H1 (cell line): ENCODE measurements around the gene CLEC3A. TPM values are rescaled to one million over a fixed set of nuclear protein-coding genes. Genes with fewer than 3 reads are reported as not detected.
A peak's percentile ranks its signal among the peaks of the same experiment; 100 is the strongest.

Experiments
- CTCF ChIA-PET: fragments of 300-600 bp; sonication (Branson Sonifier 250); formaldehyde crosslinking; loops from one replicate; lab custom pipeline; 2021; ENCODE audit not compliant: partially characterized antibody; lab: Charles Lee
- POLR2A ChIA-PET: fragments of 300-600 bp; sonication (Branson Sonifier 250); formaldehyde crosslinking; loops from one replicate; lab custom pipeline; 2021; ENCODE audit warnings: inconsistent platforms; ENCODE audit not compliant: partially characterized antibody; lab: Charles Lee
- DNase-seq, 2 experiments: peaks; one replicate each; pipeline versions ENCODE4 v3.0.0 to v3.0.0-alpha.2; 2010 to 2022; ENCODE audit warnings: low spot score in 2 of 2, low read depth in 1 of 2, mixed read lengths in 1 of 2
- FAIRE-seq: peaks from 2 replicates; lab custom pipeline; 2011; peaks lifted over from hg19 to GRCh38; lab: Jason Lieb, UNC
- H2AFZ ChIP-seq: 2 replicates; pipeline ENCODE4 v1.8.1; 2012; ENCODE audit warnings: low read length, inconsistent platforms
- H2AK5ac ChIP-seq: 2 replicates; pipeline ENCODE4 v1.6.1; 2013; ENCODE audit warnings: low read depth, low read length
- H2BK120ac ChIP-seq: replicated peaks from 2 replicates; pipeline ENCODE3; 2013; ENCODE audit warnings: low read depth, low read length, inconsistent platforms
- H2BK12ac ChIP-seq: 2 replicates; pipeline ENCODE4 v1.6.1; 2013; ENCODE audit warnings: low read depth, low read length
- H2BK15ac ChIP-seq: 2 replicates; pipeline ENCODE4 v1.6.1; 2013; ENCODE audit warnings: low read length
- H2BK20ac ChIP-seq: 2 replicates; pipeline ENCODE4 v1.6.1; 2013; ENCODE audit warnings: low read length
- H2BK5ac ChIP-seq: 2 replicates; pipeline ENCODE4 v1.6.1; 2013; ENCODE audit warnings: low read depth, low read length
- H3K14ac ChIP-seq: 2 replicates; pipeline ENCODE4 v1.6.1; 2013; ENCODE audit warnings: inconsistent platforms; ENCODE audit not compliant: insufficient read length
- H3K18ac ChIP-seq: 2 replicates; pipeline ENCODE4 v1.6.1; 2013; ENCODE audit warnings: low read length; ENCODE audit errors: extremely low read depth
- H3K23ac ChIP-seq: 2 replicates; pipeline ENCODE4 v1.6.1; 2013; ENCODE audit warnings: inconsistent platforms; ENCODE audit not compliant: insufficient read length
- H3K23me2 ChIP-seq: 2 replicates; pipeline ENCODE4 v1.6.1; 2013; ENCODE audit warnings: low read depth, low read length
- H3K27ac ChIP-seq: 2 replicates; pipeline ENCODE4 v1.6.1; 2011; ENCODE audit warnings: low read depth, low read length, inconsistent platforms
- H3K27me3 ChIP-seq, 4 experiments: replicated peaks in 1 of 4; 1 replicate in 1 of 4; 2 replicates in 3 of 4; pipeline versions ENCODE4 v1.6.1 to v1.8.1; 2011 to 2013; ENCODE audit warnings: low read length in 3 of 4, mild to moderate bottlenecking in 3 of 4, inconsistent platforms in 2 of 4, mixed read lengths in 2 of 4, moderate library complexity in 1 of 4; ENCODE audit not compliant: control insufficient read depth in 3 of 4, insufficient read depth in 3 of 4; ENCODE audit errors: extremely low read depth in 1 of 4
- H3K36me3 ChIP-seq, 4 experiments: 2 replicates each; pipeline versions ENCODE4 v1.6.1 to v1.8.1; 2011 to 2013; ENCODE audit warnings: mild to moderate bottlenecking in 4 of 4, low read length in 3 of 4, moderate library complexity in 2 of 4, control low read depth in 1 of 4, inconsistent platforms in 1 of 4; ENCODE audit not compliant: insufficient read depth in 4 of 4, control insufficient read depth in 2 of 4
- H3K4ac ChIP-seq: replicated peaks from 2 replicates; pipeline ENCODE3; 2013; ENCODE audit warnings: low read length, low read depth, mixed read lengths, inconsistent platforms; ENCODE audit not compliant: insufficient read length
- H3K4me1 ChIP-seq, 4 experiments: replicated peaks in 1 of 4; 1 replicate in 1 of 4; 2 replicates in 3 of 4; pipeline versions ENCODE4 v1.6.1 to v1.8.1; 2011 to 2013; ENCODE audit warnings: low read length in 3 of 4, inconsistent platforms in 2 of 4, mixed read lengths in 1 of 4; ENCODE audit not compliant: insufficient read depth in 4 of 4, control insufficient read depth in 3 of 4
- H3K4me2 ChIP-seq, 2 experiments: 2 replicates each; pipeline versions ENCODE4 v1.6.1 to v1.8.1; 2011 to 2013; ENCODE audit warnings: low read depth in 2 of 2, low read length in 2 of 2, control low read depth in 1 of 2, inconsistent platforms in 1 of 2, mild to moderate bottlenecking in 1 of 2; ENCODE audit not compliant: insufficient read depth in 1 of 2
- H3K4me3 ChIP-seq, 4 experiments: fragments of 200-600, 300-600 bp in 1 of 4; sonication (generic), shearing (Covaris generic), sonication (Bioruptor Twin) in 1 of 4; 2 replicates each; pipeline versions ENCODE4 v1.5.1 to v1.8.1; 2011 to 2016; ENCODE audit warnings: low read length in 4 of 4, low read depth in 3 of 4, control low read depth in 2 of 4, inconsistent platforms in 2 of 4, mild to moderate bottlenecking in 2 of 4, mixed read lengths in 1 of 4, moderate library complexity in 1 of 4; ENCODE audit not compliant: insufficient read depth in 2 of 4; ENCODE audit errors: extremely low read depth in 1 of 4
- H3K56ac ChIP-seq: replicated peaks from 2 replicates; pipeline ENCODE3; 2013; ENCODE audit warnings: low read depth, mild to moderate bottlenecking, mixed read lengths, low read length, inconsistent platforms; ENCODE audit not compliant: insufficient read length
- H3K79me1 ChIP-seq: 2 replicates; pipeline ENCODE4 v1.6.1; 2013; ENCODE audit warnings: low read depth, low read length, control low read depth
- H3K79me2 ChIP-seq, 2 experiments: 2 replicates each; pipeline versions ENCODE4 v1.6.1 to v1.8.1; 2012 to 2013; ENCODE audit warnings: low read length in 2 of 2, mild to moderate bottlenecking in 2 of 2, inconsistent platforms in 1 of 2; ENCODE audit not compliant: insufficient read depth in 2 of 2, control insufficient read depth in 1 of 2
- H3K9ac ChIP-seq, 4 experiments: replicated peaks in 1 of 4; 1 replicate in 1 of 4; 2 replicates in 3 of 4; pipeline versions ENCODE4 v1.6.1 to v1.8.1; 2011 to 2013; ENCODE audit warnings: low read depth in 3 of 4, low read length in 3 of 4, control low read depth in 2 of 4, mild to moderate bottlenecking in 2 of 4, moderate library complexity in 2 of 4, inconsistent platforms in 1 of 4; ENCODE audit errors: extremely low read depth in 1 of 4
- H3K9me3 ChIP-seq, 2 experiments: 2 replicates each; pipeline versions ENCODE4 v1.6.1 to v1.8.1; 2012 to 2013; ENCODE audit warnings: mild to moderate bottlenecking in 2 of 2, moderate library complexity in 2 of 2, control low read depth in 1 of 2, inconsistent platforms in 1 of 2, low read depth in 1 of 2, low read length in 1 of 2, mixed read lengths in 1 of 2; ENCODE audit not compliant: insufficient read depth in 2 of 2
- H4K20me1 ChIP-seq, 2 experiments: replicated peaks in 1 of 2; 2 replicates each; pipeline versions ENCODE3 to v1.8.1; 2011 to 2013; ENCODE audit warnings: inconsistent platforms in 2 of 2, low read length in 2 of 2, mild to moderate bottlenecking in 1 of 2; ENCODE audit not compliant: insufficient read depth in 2 of 2, control insufficient read depth in 1 of 2
- H4K5ac ChIP-seq: 2 replicates; pipeline ENCODE4 v1.6.1; 2013; ENCODE audit warnings: low read length, low read depth, mixed read lengths, inconsistent platforms; ENCODE audit not compliant: insufficient read length
- H4K8ac ChIP-seq: 2 replicates; pipeline ENCODE4 v1.8.0; 2013; ENCODE audit warnings: mild to moderate bottlenecking, moderate library complexity, low read length, inconsistent platforms; ENCODE audit not compliant: insufficient read depth; ENCODE audit errors: extremely low read depth
- H4K91ac ChIP-seq: replicated peaks from 2 replicates; pipeline ENCODE3; 2013; ENCODE audit warnings: low read length, mixed read lengths, inconsistent platforms; ENCODE audit not compliant: insufficient read length
- BCL11A ChIP-seq, 2 experiments: IDR thresholded peaks; one replicate each; pipeline ENCODE4 v1.6.1; 2011; ENCODE audit warnings: low read depth in 2 of 2, low read length in 2 of 2, mild to moderate bottlenecking in 2 of 2
- CEBPB ChIP-seq: IDR thresholded peaks from 2 replicates; pipeline ENCODE4 v1.6.1; 2012; ENCODE audit warnings: low read depth, low read length
- CTBP2 ChIP-seq: IDR thresholded peaks from 2 replicates; pipeline ENCODE4 v1.7.0; 2011; ENCODE audit warnings: borderline replicate concordance, mild to moderate bottlenecking, moderate library complexity, mixed read lengths, low read length; ENCODE audit not compliant: insufficient read depth, insufficient read length
- FOSL1 ChIP-seq: IDR thresholded peaks from 2 replicates; pipeline ENCODE4 v1.6.1; 2011; ENCODE audit warnings: mild to moderate bottlenecking, low read depth, low read length, moderate library complexity; ENCODE audit not compliant: insufficient read depth
- GABPA ChIP-seq: IDR thresholded peaks from 2 replicates; pipeline ENCODE4 v1.6.1; 2011; ENCODE audit warnings: mild to moderate bottlenecking, low read length, moderate library complexity, borderline replicate concordance; ENCODE audit not compliant: insufficient read depth
- JUND ChIP-seq: IDR thresholded peaks from 2 replicates; pipeline ENCODE4 v1.6.1; 2011; ENCODE audit warnings: mild to moderate bottlenecking, improper control_type of control experiment, low read length
- NANOG ChIP-seq: IDR thresholded peaks from 2 replicates; pipeline ENCODE4 v1.6.1; 2011; ENCODE audit warnings: low read length, low read depth, mild to moderate bottlenecking, inconsistent platforms; ENCODE audit not compliant: insufficient read depth, poor library complexity, severe bottlenecking
- SIN3A ChIP-seq, 2 experiments: IDR thresholded peaks in 1 of 2; conservative IDR thresholded peaks in 1 of 2; 2 replicates each; pipeline ENCODE4 v1.6.1; 2011 to 2012; ENCODE audit warnings: low read length in 2 of 2, improper control_type of control experiment in 1 of 2, low read depth in 1 of 2, mild to moderate bottlenecking in 1 of 2
- SUZ12 ChIP-seq: fragments of 200-600 bp; sonication (generic); IDR thresholded peaks from 2 replicates; pipeline ENCODE4 v1.6.1; 2012; ENCODE audit warnings: mild to moderate bottlenecking, inconsistent platforms, low read length, moderate library complexity, mixed read lengths
- TBP ChIP-seq: IDR thresholded peaks from 2 replicates; pipeline ENCODE4 v1.6.1; 2011; ENCODE audit warnings: low read depth, low read length, improper control_type of control experiment
- WGBS, 2 experiments: shearing (Covaris generic) in 1 of 2; methylation state at CpG; one replicate each; pipeline versions ENCODE4 v1.1.6 to v1.1.7; 2013 to 2015; ENCODE audit warnings: low lambda C conversion rate in 2 of 2, mixed read lengths in 2 of 2, inconsistent platforms in 1 of 2, low coverage in 1 of 2, missing lambda C conversion rate in 1 of 2; ENCODE audit not compliant: insufficient replicate concordance in 2 of 2, insufficient coverage in 1 of 2, insufficient read length in 1 of 2; ENCODE audit errors: extremely low coverage in 1 of 2, missing lambda C conversion rate in 1 of 2; 5-methylcytosine and 5-hydroxymethylcytosine counted together
- polyA plus RNA-seq, 7 experiments: library from polyadenylated mRNA; depleted of rRNA in 3 of 7; stranded (reverse) in 5 of 7; unstranded in 2 of 7; fragments of >200 nt in 5 of 7; fragments of 200-250 nt in 2 of 7; gene quantifications; 1 replicate in 5 of 7; 2 replicates in 1 of 7; 4 replicates in 1 of 7; pipeline versions ENCODE4 v1.2.1 to v1.2.3, GENCODE V29; 2011 to 2013; ENCODE audit warnings: missing spikeins in 2 of 7, mixed read lengths in 2 of 7
- total RNA-seq: library from RNA; stranded (reverse); fragmentation: NEBNext Ultra II Directional; extraction: Animal tissue kit (Norgen Biotek cat#: 25700); gene quantifications from 2 replicates; pipeline ENCODE4 v1.2.1, GENCODE V29; 2021

Gene CLEC3A
- total and polyA plus RNA-seq, 2 of the 8 experiments (the other 6 are each of a cell fraction or from before 2014, with no cell fraction given): not detected

- peaks cover 4 to 22% (median 15%) of the 10 kb centered on the region in 4 experiments; a peak in 6 of 7 replicates for H3K4me1 ChIP-seq
- H2BK5ac ChIP-seq: peak overlapping the region; percentile 96; the same call in 1 of the 2 replicates
- H3K9ac ChIP-seq: no peak overlapping the region; a peak in 1 of 7 replicates
- no peaks in the 10 kb centered on the region for H3K9me3 ChIP-seq
- no peaks in the 10 kb centered on the region for H3K27me3 ChIP-seq
- no peak overlapping the region for H2BK15ac ChIP-seq
- H3K27ac ChIP-seq: peak overlapping the region; percentile 71
- DNase-seq (no peak), FAIRE-seq (peak; percentile 78)
- POLR2A ChIA-PET: interaction anchor here (0.6 to 2.3 kb wide), 4 partner anchors 9 to 334 kb away, joined by 3 to 14 read pairs (median 6); no protein-coding TSS in a partner anchor
- no peak overlapping the region for H3K56ac ChIP-seq
- H2BK12ac ChIP-seq: peak overlapping the region; percentile 89
- CTCF ChIA-PET: interaction anchor here (1.0 to 4.4 kb wide), 5 partner anchors 10 to 271 kb away, joined by 3 to 33 read pairs (median 3); partner anchors contain the start of gene NUDT7
- WGBS, 2 experiments: 49% methylated on average over 6 of the region's 6 CpGs; no CpG with 5 or more reads in 1 of the 2 experiments
- H3K23me2 ChIP-seq: no peaks in the 10 kb centered on the region
- H3K79me2 ChIP-seq: no peaks in the 10 kb centered on the region
- no peak overlapping the region for H3K4me3 ChIP-seq
- H3K18ac ChIP-seq: peak overlapping the region; percentile 33
- H3K23ac ChIP-seq: no peak overlapping the region
- peak overlapping the region; percentile 99 for H2BK20ac ChIP-seq
- H4K5ac ChIP-seq: no peak overlapping the region
- H4K20me1 ChIP-seq: no peaks in the 10 kb centered on the region
- H4K91ac ChIP-seq: peak overlapping the region; percentile 91
- H3K4ac ChIP-seq: no peak overlapping the region
- peak overlapping the region; percentile 31 to 54; a peak in 3 of 4 replicates for H3K4me2 ChIP-seq
- H4K8ac ChIP-seq: no peak overlapping the region
- H2AK5ac ChIP-seq: no peak overlapping the region
- H2AFZ ChIP-seq: no peak overlapping the region
- H2BK120ac ChIP-seq: peak overlapping the region; percentile 90
- H3K36me3 ChIP-seq: peaks cover 0 to 5% (median 0%) of the 10 kb centered on the region in 4 experiments; a peak in 1 of 8 replicates
- no peak overlapping the region for H3K14ac ChIP-seq
- H3K79me1 ChIP-seq: no peaks in the 10 kb centered on the region
- 0 out of 2 replicates have a peak, but pooled peaks have one; percentile 17 for TF ChIP-seq JUND
- no peak for TF ChIP-seq TBP
- TF ChIP-seq BCL11A (IDR thresholded peaks at IDR 0.05; ENCODE audit: low read depth in 2 of 2, low read length in 2 of 2): no peak
- TF ChIP-seq FOSL1: no peak
- TF ChIP-seq CTBP2: no peak
- no peak for TF ChIP-seq SUZ12
- no peak for TF ChIP-seq SIN3A (conservative IDR thresholded peaks at IDR 0.05 in 1 of 2, IDR thresholded peaks at IDR 0.05 in 1 of 2; ENCODE audit: low read depth in 1 of 2, low read length in 2 of 2)
- no peak for TF ChIP-seq NANOG
- TF ChIP-seq CEBPB: no peak
- TF ChIP-seq GABPA: no peak
Measured at GRCh38 chr16:77993111-77993985, 29.0 kb upstream of the CLEC3A start.
